Caco-2 (cell line): Measurements from ENCODE around the gene GRAMD1A. TPM values are rescaled to one million over a fixed set of nuclear protein-coding genes. Genes with fewer than 3 reads are reported as not detected.
A peak's percentile ranks its signal among the peaks of the same experiment; 100 is the strongest.

ENCODE experiments used
- BruUV-seq: library from RNA; stranded (reverse); fragments of 400-500 nt; replicated peaks from 2 replicates; lab custom pipeline; 2021; lab: Mats Ljungman, UMichigan
- CTCF ChIA-PET: fragments of 300-600 bp; sonication (Branson Sonifier 250); formaldehyde crosslinking; loops from one replicate; lab custom pipeline; 2022; ENCODE audit warnings: antibody characterized with exemption; lab: Charles Lee
- POLR2A ChIA-PET: fragments of 300-600 bp; sonication (Branson Sonifier 250); formaldehyde crosslinking; loops from one replicate; lab custom pipeline; 2022; ENCODE audit warnings: antibody characterized with exemption; lab: Charles Lee
- DNase-seq, 2 experiments: peaks; one replicate each; pipeline versions ENCODE4 v3.0.0 to v3.0.0-alpha.2; 2020 to 2022
- H3K27me3 ChIP-seq: replicated peaks from 2 replicates; pipeline ENCODE4 v1.6.0; 2011; ENCODE audit warnings: low read length; ENCODE audit not compliant: control insufficient read depth, insufficient read depth
- H3K36me3 ChIP-seq: 2 replicates; pipeline ENCODE4 v1.5.1; 2011; ENCODE audit warnings: low read length; ENCODE audit not compliant: control insufficient read depth, insufficient read depth
- H3K4me1 ChIP-seq: fragments of 250-450 bp; sonication (Bioruptor Pico); 2 replicates; pipeline ENCODE4 v1.5.1; 2020; ENCODE audit warnings: mild to moderate bottlenecking
- H3K4me3 ChIP-seq: 2 replicates; pipeline ENCODE4 v1.5.1; 2011; ENCODE audit warnings: low read depth, mild to moderate bottlenecking, control low read depth, low read length
- H3K9me3 ChIP-seq: fragments of 250-450 bp; sonication (Bioruptor Pico); 2 replicates; pipeline ENCODE4 v1.5.1; 2020; ENCODE audit warnings: mild to moderate bottlenecking, moderate library complexity
- H3K27ac Mint-ChIP-seq: one replicate; pipeline ENCODE4 v1.8.0; 2022; ENCODE audit warnings: mixed read lengths; ENCODE audit not compliant: unreplicated experiment
- H3K27me3 Mint-ChIP-seq: one replicate; pipeline ENCODE4 v1.8.0; 2022; ENCODE audit warnings: mixed read lengths; ENCODE audit not compliant: insufficient read depth, unreplicated experiment
- H3K36me3 Mint-ChIP-seq: one replicate; pipeline ENCODE4 v1.8.0; 2022; ENCODE audit warnings: mild to moderate bottlenecking, mixed read lengths; ENCODE audit not compliant: insufficient read depth, unreplicated experiment
- H3K4me1 Mint-ChIP-seq: one replicate; pipeline ENCODE4 v1.8.0; 2022; ENCODE audit warnings: low read depth, mixed read lengths; ENCODE audit not compliant: unreplicated experiment
- H3K4me3 Mint-ChIP-seq: one replicate; pipeline ENCODE4 v1.8.0; 2022; ENCODE audit warnings: mild to moderate bottlenecking, moderate library complexity, mixed read lengths; ENCODE audit not compliant: unreplicated experiment
- H3K9me3 Mint-ChIP-seq: one replicate; pipeline ENCODE4 v1.8.0; 2022; ENCODE audit warnings: mixed read lengths; ENCODE audit not compliant: unreplicated experiment
- intact Hi-C: fragments of 100-400 bp; cut with micrococcal nuclease; formaldehyde crosslinking; loops from one replicate; pipeline ENCODE4 v1.10.0; 2022; ENCODE audit not compliant: unreplicated experiment
- total RNA-seq: library from RNA; stranded (reverse); gene quantifications from 2 replicates; pipeline ENCODE4 v1.2.3, GENCODE V29; 2022
- TF ChIP-seq, protein P1 (sequence below), 2 experiments: fragments of 200-600 bp in 1 of 2; IDR thresholded peaks; 1 replicate in 1 of 2; 2 replicates in 1 of 2; pipeline versions ENCODE4 v1.5.1 to v1.8.0; 2011 to 2022; ENCODE audit warnings: antibody characterized with exemption in 1 of 2, control low read depth in 1 of 2, inconsistent platforms in 1 of 2, low read depth in 1 of 2, low read length in 1 of 2, mild to moderate bottlenecking in 1 of 2, moderate library complexity in 1 of 2; ENCODE audit not compliant: insufficient read depth in 1 of 2, severe bottlenecking in 1 of 2, unreplicated experiment in 1 of 2

GRAMD1A gene
- total RNA-seq, 1 experiment from 2014 or later: 110 TPM

DNA sequence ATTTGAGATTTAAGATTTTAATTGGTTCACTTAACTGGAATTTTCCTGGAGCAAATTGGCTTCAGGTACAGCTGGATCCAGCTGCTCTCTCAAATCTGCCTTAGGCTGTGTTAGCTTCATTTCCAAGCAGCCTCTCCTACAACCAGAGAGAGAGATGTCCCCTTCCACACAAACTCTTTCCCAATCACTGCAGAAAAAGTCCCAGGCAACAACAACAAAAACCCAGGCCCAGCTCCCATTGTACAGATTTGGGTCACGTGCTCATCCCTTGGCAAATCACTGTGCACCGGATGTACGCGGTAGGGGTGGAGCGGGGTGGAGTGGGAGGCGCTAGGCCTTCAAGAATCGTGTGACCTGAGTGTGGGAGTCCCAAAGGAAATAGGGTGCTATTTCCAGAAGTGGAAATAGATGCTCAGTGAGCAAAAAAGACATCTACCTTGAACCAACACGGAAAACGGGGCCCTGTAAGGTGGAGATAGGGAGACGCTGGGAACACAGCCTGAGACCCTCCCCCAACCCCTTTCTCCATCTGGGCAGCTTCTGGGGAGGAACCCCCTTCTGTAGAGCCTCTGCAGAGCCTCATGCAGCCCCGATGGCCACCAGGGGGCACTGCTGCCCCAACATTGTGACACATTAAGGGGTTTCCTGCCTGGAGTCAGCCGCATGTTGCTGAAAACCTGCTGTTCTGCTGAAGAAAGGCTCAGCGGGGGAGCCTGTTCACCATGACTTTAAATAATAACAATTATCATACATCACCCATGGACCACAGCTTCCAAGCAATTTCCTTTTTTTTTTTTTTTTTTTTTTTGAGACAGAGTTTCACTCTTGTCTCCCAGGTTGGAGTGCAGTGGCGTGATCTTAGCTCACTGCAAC lies 66.8 kb downstream of the GRAMD1A start:
- Histone ChIP-seq H3K9me3 (peaks cover 8% of the 10 kb centered on the region; the same call in 1 of the 2 replicates), H3K4me3 (no peak overlapping the region), H3K36me3 (no peaks in the 10 kb centered on the region), H3K4me1 (no peaks in the 10 kb centered on the region), H3K27me3 (no peaks in the 10 kb centered on the region; the same call in 1 of the 2 replicates)
- H3K9me3 Mint-ChIP-seq: no peaks in the 10 kb centered on the region
- CTCF ChIA-PET: interaction anchor here (0.6 to 1.8 kb wide), 19 partner anchors 11 to 1037 kb away, joined by 3 to 24 read pairs (median 4); partner anchors contain the start of genes FXYD3, FXYD5, HPN and LGI4
- peaks cover 3% of the 10 kb centered on the region for H3K27me3 Mint-ChIP-seq
- DNase-seq: peak; percentile 85 to 92
- BruUV-seq: no TSS peak
- intact Hi-C loops: loop anchor here (1.0 to 10.0 kb wide), 4 partner anchors 22 to 178 kb away; partner anchors contain the start of genes LGI4 and LSR
- H3K27ac Mint-ChIP-seq: no peak overlapping the region
- no peaks in the 10 kb centered on the region for H3K4me1 Mint-ChIP-seq
- POLR2A ChIA-PET: interaction anchor here (0.6 kb wide), 1 partner anchor 390 kb away, joined by 3 read pairs; the partner anchor contains the start of gene SCGB2B2
- H3K36me3 Mint-ChIP-seq: no peaks in the 10 kb centered on the region
- H3K4me3 Mint-ChIP-seq: peak overlapping the region; percentile 43
- TF ChIP-seq, protein P1, sequence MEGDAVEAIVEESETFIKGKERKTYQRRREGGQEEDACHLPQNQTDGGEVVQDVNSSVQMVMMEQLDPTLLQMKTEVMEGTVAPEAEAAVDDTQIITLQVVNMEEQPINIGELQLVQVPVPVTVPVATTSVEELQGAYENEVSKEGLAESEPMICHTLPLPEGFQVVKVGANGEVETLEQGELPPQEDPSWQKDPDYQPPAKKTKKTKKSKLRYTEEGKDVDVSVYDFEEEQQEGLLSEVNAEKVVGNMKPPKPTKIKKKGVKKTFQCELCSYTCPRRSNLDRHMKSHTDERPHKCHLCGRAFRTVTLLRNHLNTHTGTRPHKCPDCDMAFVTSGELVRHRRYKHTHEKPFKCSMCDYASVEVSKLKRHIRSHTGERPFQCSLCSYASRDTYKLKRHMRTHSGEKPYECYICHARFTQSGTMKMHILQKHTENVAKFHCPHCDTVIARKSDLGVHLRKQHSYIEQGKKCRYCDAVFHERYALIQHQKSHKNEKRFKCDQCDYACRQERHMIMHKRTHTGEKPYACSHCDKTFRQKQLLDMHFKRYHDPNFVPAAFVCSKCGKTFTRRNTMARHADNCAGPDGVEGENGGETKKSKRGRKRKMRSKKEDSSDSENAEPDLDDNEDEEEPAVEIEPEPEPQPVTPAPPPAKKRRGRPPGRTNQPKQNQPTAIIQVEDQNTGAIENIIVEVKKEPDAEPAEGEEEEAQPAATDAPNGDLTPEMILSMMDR (IDR thresholded peaks at IDR 0.05; ENCODE audit: insufficient read depth in 1 of 2, low read depth in 1 of 2, low read length in 1 of 2, severe bottlenecking in 1 of 2, unreplicated experiment in 1 of 2): peak; percentile 95 to 96

DNA sequence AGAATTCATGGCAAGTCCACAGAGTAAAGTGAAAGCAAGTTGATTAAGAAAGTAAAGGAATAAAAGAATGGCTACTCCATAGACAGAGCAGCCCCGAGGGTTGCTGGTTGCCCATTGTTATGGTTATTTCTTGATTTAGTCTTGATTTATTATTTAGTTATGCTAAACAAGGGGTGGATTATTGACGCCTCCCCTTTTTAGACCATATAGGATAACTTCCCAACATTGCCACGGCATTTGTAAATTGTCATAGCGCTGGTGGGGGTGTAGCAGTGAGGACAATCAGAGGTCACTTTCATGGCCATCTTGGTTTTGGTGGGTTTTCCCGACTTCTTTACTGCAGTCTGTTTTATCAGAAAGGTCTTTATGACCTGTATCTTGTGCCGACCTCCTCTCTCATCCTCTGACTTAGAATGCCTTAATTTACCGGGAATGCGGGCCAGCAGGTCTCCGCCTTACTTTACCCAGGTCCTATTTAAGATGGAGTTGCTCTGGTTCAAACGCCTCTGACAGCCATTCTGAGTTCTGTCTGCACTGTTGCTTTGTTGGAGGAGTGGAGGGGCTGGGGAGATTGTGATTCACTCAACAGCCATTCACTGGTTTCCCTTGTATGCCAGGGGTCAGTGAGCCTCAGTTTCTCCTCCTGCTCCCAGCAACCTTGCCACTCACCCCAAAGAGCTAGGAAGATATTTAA lies 69.0 kb downstream of the GRAMD1A start:
- peak overlapping the region; percentile 12 for H3K27ac Mint-ChIP-seq
- intact Hi-C loops: loop anchor here (10.0 kb wide), 1 partner anchor 176 kb away; the partner anchor contains the start of gene LSR
- H3K9me3 Mint-ChIP-seq: no peaks in the 10 kb centered on the region
- no peaks in the 10 kb centered on the region for H3K36me3 Mint-ChIP-seq
- H3K4me3 Mint-ChIP-seq: no peak overlapping the region
- POLR2A ChIA-PET: no interaction called here
- H3K4me1 ChIP-seq: no peaks in the 10 kb centered on the region
- CTCF ChIA-PET: interaction anchor here (0.8 to 1.6 kb wide), 2 partner anchors 25 to 68 kb away, joined by 3 read pairs; no protein-coding TSS in a partner anchor
- H3K4me3 ChIP-seq: no peak overlapping the region
- H3K9me3 ChIP-seq: peaks cover 8% of the 10 kb centered on the region; the same call in 1 of the 2 replicates
- no TSS peak for BruUV-seq
- H3K27me3 ChIP-seq: no peaks in the 10 kb centered on the region
- DNase-seq: no peak
- H3K36me3 ChIP-seq: no peaks in the 10 kb centered on the region
- H3K27me3 Mint-ChIP-seq: no peaks in the 10 kb centered on the region
- no peaks in the 10 kb centered on the region for H3K4me1 Mint-ChIP-seq
- TF ChIP-seq, protein P1 (IDR thresholded peaks at IDR 0.05; ENCODE audit: insufficient read depth in 1 of 2, low read depth in 1 of 2, low read length in 1 of 2, severe bottlenecking in 1 of 2, unreplicated experiment in 1 of 2): no peak

DNA sequence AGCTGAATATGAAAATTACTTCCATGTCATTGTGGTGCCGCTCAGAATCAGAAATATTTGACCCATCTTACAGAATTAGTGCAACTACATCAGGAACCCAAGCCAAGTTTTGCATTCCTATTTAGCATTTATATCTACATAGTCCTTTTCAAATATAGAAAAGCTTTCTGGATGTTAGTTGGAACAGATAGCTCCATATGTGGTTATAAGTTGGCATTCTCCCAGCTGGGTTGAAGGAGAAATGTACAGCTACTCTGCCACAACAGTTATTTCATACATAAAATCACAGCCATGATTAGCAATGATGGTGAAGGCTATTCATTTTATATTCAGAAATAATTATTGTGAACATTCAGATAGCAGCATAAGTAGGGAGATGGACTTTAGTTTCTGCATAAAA lies 69.6 kb downstream of the GRAMD1A start:
- POLR2A ChIA-PET: no interaction called here
- H3K4me1 ChIP-seq: no peaks in the 10 kb centered on the region
- no peak overlapping the region for H3K27ac Mint-ChIP-seq
- H3K9me3 ChIP-seq: peaks cover 8% of the 10 kb centered on the region; the same call in 1 of the 2 replicates
- no peaks in the 10 kb centered on the region for H3K36me3 ChIP-seq
- TF ChIP-seq, protein P1 (IDR thresholded peaks at IDR 0.05; ENCODE audit: insufficient read depth in 1 of 2, low read depth in 1 of 2, low read length in 1 of 2, severe bottlenecking in 1 of 2, unreplicated experiment in 1 of 2): no peak
- no peak overlapping the region for H3K4me3 ChIP-seq
- CTCF ChIA-PET: interaction anchor here (0.6 to 1.6 kb wide), 4 partner anchors 25 to 73 kb away, joined by 3 read pairs; no protein-coding TSS in a partner anchor
- H3K36me3 Mint-ChIP-seq: no peaks in the 10 kb centered on the region
- BruUV-seq: no TSS peak
- H3K27me3 ChIP-seq: no peaks in the 10 kb centered on the region
- no peaks in the 10 kb centered on the region for H3K27me3 Mint-ChIP-seq
- no peak overlapping the region for H3K4me3 Mint-ChIP-seq
- no peaks in the 10 kb centered on the region for H3K4me1 Mint-ChIP-seq
- intact Hi-C loops: loop anchor here (10.0 kb wide), 1 partner anchor 175 kb away; the partner anchor contains the start of gene LSR
- DNase-seq: no peak
- no peaks in the 10 kb centered on the region for H3K9me3 Mint-ChIP-seq
